CD14-positive monocyte (primary cell): ENCODE measurements around the gene CCDC66. TPM values are rescaled to one million over a fixed set of nuclear protein-coding genes. Genes with fewer than 3 reads are reported as not detected.
"Not testable (repeated sequence)": the region's sequence is repeated elsewhere in the genome, so short reads cannot be mapped to it uniquely, and the experiment has no call there.

Experiments
- DNase-seq, 3 donors: peaks; one replicate each; pipeline ENCODE4 v3.0.0-alpha.2; 2011 to 2022
- H2AFZ ChIP-seq: 2 replicates; pipeline ENCODE4 v1.6.0; 2012; ENCODE audit warnings: mild to moderate bottlenecking, low read depth, low read length, inconsistent platforms; ENCODE audit not compliant: insufficient read depth, poor library complexity, severe bottlenecking
- H3K27ac ChIP-seq, 2 donors: 1 replicate in 1 of 2; 2 replicates in 1 of 2; pipeline ENCODE4 v1.5.1; 2012 to 2013; ENCODE audit warnings: low read length in 2 of 2, control low read depth in 1 of 2, inconsistent platforms in 1 of 2, low read depth in 1 of 2, mild to moderate bottlenecking in 1 of 2
- H3K27me3 ChIP-seq, 2 donors: one replicate each; pipeline versions ENCODE4 v1.6.0 to v1.6.1; 2011 to 2013; ENCODE audit warnings: low read length in 2 of 2; ENCODE audit not compliant: control insufficient read depth in 2 of 2, insufficient read depth in 2 of 2
- H3K36me3 ChIP-seq, 2 donors: replicated peaks in 1 of 2; 1 replicate in 1 of 2; 2 replicates in 1 of 2; pipeline versions ENCODE4 v1.5.1 to v1.6.1; 2012 to 2013; ENCODE audit warnings: low read length in 2 of 2, control low read depth in 1 of 2, inconsistent platforms in 1 of 2, mild to moderate bottlenecking in 1 of 2; ENCODE audit not compliant: insufficient read depth in 2 of 2, control insufficient read depth in 1 of 2
- H3K4me1 ChIP-seq, 2 donors: 1 replicate in 1 of 2; 2 replicates in 1 of 2; pipeline versions ENCODE4 v1.5.1 to v1.6.1; 2012 to 2013; ENCODE audit warnings: low read length in 2 of 2, control low read depth in 1 of 2, inconsistent platforms in 1 of 2, mild to moderate bottlenecking in 1 of 2, moderate library complexity in 1 of 2; ENCODE audit not compliant: insufficient read depth in 2 of 2, control insufficient read depth in 1 of 2
- H3K4me2 ChIP-seq: replicated peaks from 2 replicates; pipeline ENCODE3; 2012; ENCODE audit warnings: low read length, moderate library complexity, mild to moderate bottlenecking; ENCODE audit not compliant: poor library complexity, severe bottlenecking; ENCODE audit errors: extremely low read depth
- H3K4me3 ChIP-seq, 3 experiments: fragments of 200-600 bp in 1 of 3; sonication (generic) in 1 of 3; replicated peaks in 1 of 3; 1 replicate in 2 of 3; 2 replicates in 1 of 3; pipeline ENCODE4 v1.5.1; 2011 to 2013; ENCODE audit warnings: low read length in 3 of 3, mild to moderate bottlenecking in 3 of 3, control low read depth in 2 of 3, low read depth in 2 of 3, inconsistent platforms in 1 of 3, moderate library complexity in 1 of 3
- H3K79me2 ChIP-seq: 2 replicates; pipeline ENCODE4 v1.6.0; 2012; ENCODE audit warnings: mild to moderate bottlenecking, control low read depth, inconsistent platforms, low read length, moderate library complexity; ENCODE audit not compliant: insufficient read depth
- H3K9ac ChIP-seq: 2 replicates; pipeline ENCODE4 v1.6.0; 2017; ENCODE audit warnings: low read length, mild to moderate bottlenecking; ENCODE audit not compliant: insufficient read depth, poor library complexity, severe bottlenecking
- H3K9me3 ChIP-seq, 2 donors: replicated peaks in 1 of 2; 1 replicate in 1 of 2; 2 replicates in 1 of 2; pipeline versions ENCODE4 v1.5.1 to v1.6.1; 2012 to 2013; ENCODE audit warnings: low read length in 2 of 2, control low read depth in 1 of 2; ENCODE audit not compliant: control insufficient read depth in 1 of 2, insufficient read depth in 1 of 2
- H4K20me1 ChIP-seq: 2 replicates; pipeline ENCODE4 v1.6.0; 2012; ENCODE audit warnings: mild to moderate bottlenecking, low read length, control low read depth, moderate library complexity; ENCODE audit not compliant: insufficient read depth
- H3K27ac Mint-ChIP-seq, 7 donors: one replicate each; pipeline ENCODE4 v1.8.0; 2020; ENCODE audit warnings: mild to moderate bottlenecking in 7 of 7, mixed read lengths in 7 of 7, moderate library complexity in 6 of 7, inconsistent platforms in 2 of 7
- H3K27me3 Mint-ChIP-seq, 3 donors: one replicate each; pipeline ENCODE4 v1.8.0; 2021 to 2022; ENCODE audit warnings: low read depth in 3 of 3, mild to moderate bottlenecking in 3 of 3, mixed read lengths in 3 of 3, moderate library complexity in 3 of 3, inconsistent platforms in 1 of 3
- H3K36me3 Mint-ChIP-seq, 2 donors: one replicate each; pipeline ENCODE4 v1.8.0; 2020; ENCODE audit warnings: mixed read lengths in 2 of 2, inconsistent platforms in 1 of 2, mild to moderate bottlenecking in 1 of 2
- H3K4me1 Mint-ChIP-seq: one replicate; pipeline ENCODE4 v1.8.0; 2020; ENCODE audit warnings: mild to moderate bottlenecking, mixed read lengths
- H3K4me3 Mint-ChIP-seq, 2 donors: one replicate each; pipeline ENCODE4 v1.8.0; 2020; ENCODE audit warnings: mild to moderate bottlenecking in 2 of 2, mixed read lengths in 2 of 2, moderate library complexity in 1 of 2
- H3K9me3 Mint-ChIP-seq, 7 donors: one replicate each; pipeline ENCODE4 v1.8.0; 2020 to 2022; ENCODE audit warnings: mixed read lengths in 7 of 7, mild to moderate bottlenecking in 6 of 7, moderate library complexity in 6 of 7, inconsistent platforms in 2 of 7
- CTCF ChIP-seq: fragments of 200-600 bp; IDR thresholded peaks from one replicate; pipeline ENCODE4 v1.8.0; 2022; ENCODE audit warnings: antibody characterized with exemption, mild to moderate bottlenecking
- WGBS: methylation state at CpG from one replicate; pipeline ENCODE4 v1.1.5; 2013; ENCODE audit warnings: missing lambda C conversion rate; ENCODE audit not compliant: insufficient coverage; 5-methylcytosine and 5-hydroxymethylcytosine counted together
- intact Hi-C, 2 donors: fragments of 100-400 bp; cut with micrococcal nuclease; formaldehyde crosslinking; loops; one replicate each; pipeline versions ENCODE4 v1.15.0 to v1.15.1; 2023
- polyA plus RNA-seq, 3 donors: library from polyadenylated mRNA; depleted of rRNA in 1 of 3; unstranded in 2 of 3; stranded (reverse) in 1 of 3; fragments of 300-500 nt in 2 of 3; fragments of >200 nt in 1 of 3; fragmentation: Illumina TruSeq in 2 of 3; gene quantifications; 1 replicate in 2 of 3; 2 replicates in 1 of 3; pipeline ENCODE4 v1.2.3, GENCODE V29; 2012 to 2021

Gene CCDC66
- polyA plus RNA-seq, 3 donors = 4.4 to 6.8 (median 4.7) TPM

GRCh38 chr3:56595975-56596840 lies 39.2 kb downstream of the CCDC66 start:
- no peak overlapping the region for H3K4me3 Mint-ChIP-seq
- H3K27ac ChIP-seq = no peak overlapping the region
- H3K4me1 ChIP-seq = peaks cover 3 to 9% of the 10 kb centered on the region in 2 donors
- no peak overlapping the region for H3K27ac Mint-ChIP-seq
- H3K36me3 Mint-ChIP-seq = peaks cover 63 to 67% of the 10 kb centered on the region in 2 donors
- no peaks in the 10 kb centered on the region for H3K79me2 ChIP-seq
- H3K4me2 ChIP-seq = no peak overlapping the region
- peaks cover 0 to 2% (median 0%) of the 10 kb centered on the region in 3 donors for H3K27me3 Mint-ChIP-seq
- H4K20me1 ChIP-seq = no peaks in the 10 kb centered on the region
- no peaks in the 10 kb centered on the region for H3K9me3 ChIP-seq
- intact Hi-C loops = no loop called here
- DNase-seq = no peak
- H2AFZ ChIP-seq = no peak overlapping the region
- no peak overlapping the region for H3K4me3 ChIP-seq
- 100% methylated on average over 3 of the region's 11 CpGs for WGBS
- TF ChIP-seq CTCF = no peak
- H3K4me1 Mint-ChIP-seq = peaks cover 10% of the 10 kb centered on the region
- H3K9me3 Mint-ChIP-seq = peaks cover 2 to 16% (median 7%) of the 10 kb centered on the region in 7 donors
- no peaks in the 10 kb centered on the region for H3K27me3 ChIP-seq
- H3K36me3 ChIP-seq = peaks cover 2 to 69% of the 10 kb centered on the region in 2 donors
- no peak overlapping the region for H3K9ac ChIP-seq

GRCh38 chr3:56608479-56608878 lies 51.5 kb downstream of the CCDC66 start:
- Histone ChIP-seq H3K36me3 (peaks cover 6 to 69% of the 10 kb centered on the region in 2 donors), H3K9me3 (peaks cover under 1 to 12% of the 10 kb centered on the region in 2 donors)
- peaks cover 85 to 92% of the 10 kb centered on the region in 2 donors for H3K36me3 Mint-ChIP-seq
- H3K4me1 Mint-ChIP-seq, H3K27me3 ChIP-seq, H3K79me2 ChIP-seq, H3K27me3 Mint-ChIP-seq, H3K4me2 ChIP-seq, intact Hi-C loops, H3K4me1 ChIP-seq, H3K9ac ChIP-seq, DNase-seq, H3K27ac ChIP-seq, H3K27ac Mint-ChIP-seq, H4K20me1 ChIP-seq, H3K4me3 Mint-ChIP-seq, H2AFZ ChIP-seq, H3K4me3 ChIP-seq: not testable (repeated sequence)
- H3K9me3 Mint-ChIP-seq = peaks cover 1 to 21% (median 15%) of the 10 kb centered on the region in 7 donors
- WGBS = no CpG with 5 or more reads among the region's 2 CpGs
